Neural progenitor cell (in vitro differentiated cells): ENCODE data around the gene CHMP1A. TPM values are rescaled to one million over a fixed set of nuclear protein-coding genes. Genes with fewer than 3 reads are reported as not detected.

Source experiments
- DNase-seq: peaks from one replicate; pipeline ENCODE4 v3.0.0-alpha.2; 2016; ENCODE audit warnings: low spot score
- H2AFZ ChIP-seq: fragments of 200-600 bp; sonication (generic); replicated peaks from 2 replicates; pipeline ENCODE4 v1.6.1; 2016; ENCODE audit warnings: antibody characterized with exemption
- H3F3A ChIP-seq: fragments of 200-600 bp; sonication (generic); 2 replicates; pipeline ENCODE4 v1.6.1; 2016; ENCODE audit warnings: antibody characterized with exemption, low read depth
- H3K27ac ChIP-seq: fragments of 200-600 bp; sonication (generic); 2 replicates; pipeline ENCODE4 v1.5.1; 2016; ENCODE audit warnings: mild to moderate bottlenecking
- H3K27me3 ChIP-seq: fragments of 200-600 bp; sonication (generic); 2 replicates; pipeline ENCODE4 v1.6.1; 2016; ENCODE audit warnings: mild to moderate bottlenecking, moderate library complexity
- H3K36me3 ChIP-seq: fragments of 200-600 bp; sonication (generic); 2 replicates; pipeline ENCODE4 v1.5.1; 2016
- H3K4me1 ChIP-seq: fragments of 200-600 bp; sonication (generic); 2 replicates; pipeline ENCODE4 v1.6.1; 2016; ENCODE audit warnings: mixed run types
- H3K4me2 ChIP-seq: fragments of 200-600 bp; sonication (generic); 2 replicates; pipeline ENCODE4 v1.6.1; 2016
- H3K4me3 ChIP-seq: fragments of 200-600 bp; sonication (generic); 2 replicates; pipeline ENCODE4 v1.5.1; 2016
- H3K79me2 ChIP-seq: fragments of 200-600 bp; sonication (generic); 2 replicates; pipeline ENCODE4 v1.6.1; 2016; ENCODE audit warnings: low read depth
- H3K9ac ChIP-seq: fragments of 200-600 bp; sonication (generic); 2 replicates; pipeline ENCODE4 v1.6.1; 2016
- H3K9me3 ChIP-seq: fragments of 200-600 bp; sonication (generic); 2 replicates; pipeline ENCODE4 v1.5.1; 2016; ENCODE audit warnings: low read depth
- H4K20me1 ChIP-seq: fragments of 200-600 bp; sonication (generic); 2 replicates; pipeline ENCODE4 v1.6.1; 2016; ENCODE audit warnings: low read depth
- H3K27ac Mint-ChIP-seq: 3 replicates; pipeline ENCODE4 v1.8.0; 2021; ENCODE audit warnings: mixed read lengths
- H3K27me3 Mint-ChIP-seq: 2 replicates; pipeline ENCODE4 v1.8.0; 2022; ENCODE audit warnings: low read depth, mild to moderate bottlenecking, inconsistent platforms, moderate library complexity, mixed read lengths; ENCODE audit not compliant: insufficient read depth
- H3K36me3 Mint-ChIP-seq: 3 replicates; pipeline ENCODE4 v1.8.0; 2021; ENCODE audit warnings: mixed read lengths
- H3K4me1 Mint-ChIP-seq: 3 replicates; pipeline ENCODE4 v1.8.0; 2021; ENCODE audit warnings: mixed read lengths
- H3K4me3 Mint-ChIP-seq: 3 replicates; pipeline ENCODE4 v1.8.0; 2021; ENCODE audit warnings: mild to moderate bottlenecking, moderate library complexity, mixed read lengths
- H3K9me3 Mint-ChIP-seq: 3 replicates; pipeline ENCODE4 v1.8.0; 2020; ENCODE audit warnings: mixed read lengths
- CTCF ChIP-seq: fragments of 200-600 bp; sonication (generic); IDR thresholded peaks from 2 replicates; pipeline ENCODE4 v1.5.1; 2017; ENCODE audit warnings: antibody characterized with exemption, mild to moderate bottlenecking
- EZH2 ChIP-seq: fragments of 200-600 bp; sonication (generic); IDR thresholded peaks from 2 replicates; pipeline ENCODE4 v1.6.1; 2017; ENCODE audit warnings: antibody characterized with exemption, mild to moderate bottlenecking, moderate library complexity
- EZH2phosphoT487 ChIP-seq: fragments of 200-600 bp; sonication (generic); IDR thresholded peaks from 2 replicates; pipeline ENCODE4 v1.6.1; 2017; ENCODE audit warnings: antibody characterized with exemption
- total RNA-seq: library from RNA; depleted of rRNA; stranded (reverse); fragments of >200 nt; gene quantifications from 2 replicates; pipeline ENCODE4 v1.2.3, GENCODE V29; 2015; ENCODE audit warnings: low replicate concordance

The CHMP1A gene
- total RNA-seq, 1 donor from 2014 or later = 34.6 TPM

GRCh38 chr16:89605186-89605970 is 52.1 kb downstream of the CHMP1A start:
- peaks cover 17% of the 10 kb centered on the region for H3K4me1 Mint-ChIP-seq
- H3K9me3 Mint-ChIP-seq = no peaks in the 10 kb centered on the region
- peaks cover 6% of the 10 kb centered on the region for H3K27me3 ChIP-seq
- peaks cover 9% of the 10 kb centered on the region for H3F3A ChIP-seq
- no peaks in the 10 kb centered on the region for H3K36me3 Mint-ChIP-seq
- no peak overlapping the region for H3K9ac ChIP-seq
- H3K27me3 Mint-ChIP-seq = peaks cover 5% of the 10 kb centered on the region
- H3K27ac ChIP-seq = no peak overlapping the region
- no peak for TF ChIP-seq CTCF
- TF ChIP-seq EZH2 = no peak
- no peak for TF ChIP-seq EZH2phosphoT487
- no peak overlapping the region for H3K4me2 ChIP-seq
- no peak overlapping the region for H3K4me3 ChIP-seq
- H3K9me3 ChIP-seq = no peaks in the 10 kb centered on the region
- no peak overlapping the region for H3K4me3 Mint-ChIP-seq
- no peak overlapping the region for H3K27ac Mint-ChIP-seq
- H4K20me1 ChIP-seq = peaks cover 4% of the 10 kb centered on the region
- no peaks in the 10 kb centered on the region for H3K79me2 ChIP-seq
- H2AFZ ChIP-seq = no peak overlapping the region
- peaks cover 4% of the 10 kb centered on the region for H3K4me1 ChIP-seq
- no peaks in the 10 kb centered on the region for H3K36me3 ChIP-seq
- no peak for DNase-seq

- Histone ChIP-seq H3K36me3 (no peaks in the 10 kb centered on the region), H3K79me2 (no peaks in the 10 kb centered on the region), H3K27ac (no peak overlapping the region), H3K9ac (no peak overlapping the region), H3K4me3 (no peak overlapping the region), H3K27me3 (peaks cover 6% of the 10 kb centered on the region), H3K4me2 (no peak overlapping the region), H3K9me3 (no peaks in the 10 kb centered on the region), H2AFZ (no peak overlapping the region), H4K20me1 (peaks cover 4% of the 10 kb centered on the region), H3K4me1 (peaks cover 4% of the 10 kb centered on the region), H3F3A (peaks cover 13% of the 10 kb centered on the region)
- Mint-ChIP-seq H3K36me3 (no peaks in the 10 kb centered on the region), H3K4me1 (peaks cover 20% of the 10 kb centered on the region), H3K9me3 (no peaks in the 10 kb centered on the region), H3K4me3 (no peak overlapping the region), H3K27ac (peak overlapping the region; percentile 66), H3K27me3 (peaks cover 5% of the 10 kb centered on the region)
- DNase-seq = no peak
- no peak for TF ChIP-seq CTCF
- no peak for TF ChIP-seq EZH2
- no peak for TF ChIP-seq EZH2phosphoT487
These were observed 52.7 kb downstream of the CHMP1A start for GRCh38 chr16:89604764-89605163.

- Histone ChIP-seq H3K4me1 (peaks cover 4% of the 10 kb centered on the region), H3K27me3 (peaks cover 6% of the 10 kb centered on the region), H3K4me3 (no peak overlapping the region), H3K9ac (no peak overlapping the region), H3K79me2 (no peaks in the 10 kb centered on the region), H3K36me3 (no peaks in the 10 kb centered on the region), H3K27ac (no peak overlapping the region), H4K20me1 (peaks cover 4% of the 10 kb centered on the region), H2AFZ (no peak overlapping the region), H3F3A (peaks cover 13% of the 10 kb centered on the region), H3K4me2 (peak overlapping the region; percentile 60), H3K9me3 (no peaks in the 10 kb centered on the region)
- Mint-ChIP-seq H3K27me3 (peaks cover 2% of the 10 kb centered on the region), H3K9me3 (no peaks in the 10 kb centered on the region), H3K4me1 (peaks cover 28% of the 10 kb centered on the region), H3K4me3 (peak overlapping the region; percentile 69), H3K36me3 (no peaks in the 10 kb centered on the region), H3K27ac (peak overlapping the region; percentile 73)
- TF ChIP-seq CTCF (no peak), EZH2phosphoT487 (no peak), EZH2 (no peak)
- DNase-seq = no peak
These were observed 54.4 kb downstream of the CHMP1A start for GRCh38 chr16:89602952-89603590.
